ENCODE measurements around the gene MED27. TPM values are rescaled to one million over a fixed set of nuclear protein-coding genes. Genes with fewer than 3 reads are reported as not detected.

The MED27 gene
- polyA plus RNA-seq, 1 experiment, result 36.9 TPM

DNA sequence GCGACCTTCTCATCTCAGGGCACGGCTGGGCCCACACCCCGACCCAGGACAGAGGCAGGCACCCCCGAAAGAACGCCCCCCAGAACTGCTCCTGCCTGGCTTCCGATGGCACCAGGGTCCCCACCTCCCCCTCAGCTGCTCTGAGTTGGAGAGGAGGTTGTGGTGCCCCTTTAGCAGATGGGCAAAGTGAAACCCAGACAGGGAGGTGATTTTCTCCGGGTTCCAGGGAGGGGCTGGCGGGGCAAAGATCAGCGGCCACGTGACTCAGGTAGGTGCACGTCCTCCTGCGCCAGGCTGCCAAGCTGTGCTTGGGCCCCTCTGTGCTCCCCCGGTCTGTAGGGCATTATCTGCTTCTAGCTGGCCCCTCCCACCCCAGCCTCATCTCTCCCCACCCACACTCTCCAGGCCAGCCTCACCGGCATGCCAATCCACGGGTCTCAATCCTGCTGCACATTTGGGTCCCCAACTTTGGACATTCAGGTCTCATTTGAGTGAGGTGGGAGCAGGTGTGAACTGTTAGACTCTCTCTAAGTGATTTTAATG is 254.6 kb downstream of the MED27 start:
- Histone ChIP-seq H3K27me3 (ENCODE audit: control insufficient read depth, insufficient read depth, low read length) (peaks cover 31% of the 10 kb centered on the region), H3K4me3 (ENCODE audit: low read depth, low read length) (no peak overlapping the region), H3K36me3 (ENCODE audit: control insufficient read depth, insufficient read depth, low read length) (no peaks in the 10 kb centered on the region)
- CTCF ChIA-PET, result no interaction called here
- no peak for DNase-seq (ENCODE audit: low read depth)
- no peak for TF ChIP-seq CTCF (IDR thresholded peaks at IDR 0.05; ENCODE audit: insufficient read depth, low read depth, low read length)
- POLR2A ChIA-PET, result no interaction called here

DNA sequence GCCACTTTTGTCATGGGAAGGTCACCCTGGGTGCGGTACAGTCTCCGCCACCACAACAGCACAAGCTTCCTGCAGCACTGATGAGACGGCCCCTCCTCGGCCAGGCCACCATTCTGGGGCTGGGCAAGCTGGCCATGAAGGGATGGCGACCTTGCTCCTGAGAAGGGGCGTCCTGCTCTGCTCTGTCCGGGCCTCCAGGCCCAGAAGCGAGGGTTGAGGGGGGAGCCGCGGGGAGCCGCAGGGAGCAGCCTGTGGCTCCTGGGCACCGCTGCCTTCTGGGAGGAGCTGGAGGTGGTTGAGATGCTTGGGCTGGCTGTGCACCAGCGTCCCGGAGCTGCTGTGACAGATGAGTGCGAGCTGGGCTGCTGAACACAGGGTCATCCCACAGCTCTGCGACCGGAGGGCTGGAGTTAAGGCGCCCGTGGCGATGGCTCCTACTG is 255.5 kb downstream of the MED27 start:
- CTCF ChIA-PET, result no interaction called here
- TF ChIP-seq CTCF (IDR thresholded peaks at IDR 0.05; ENCODE audit: insufficient read depth, low read depth, low read length), result no peak
- Histone ChIP-seq H3K4me3 (ENCODE audit: low read depth, low read length) (no peak overlapping the region), H3K27me3 (ENCODE audit: control insufficient read depth, insufficient read depth, low read length) (peaks cover 32% of the 10 kb centered on the region), H3K36me3 (ENCODE audit: control insufficient read depth, insufficient read depth, low read length) (no peaks in the 10 kb centered on the region)
- POLR2A ChIA-PET, result no interaction called here
- DNase-seq (ENCODE audit: low read depth), result no peak

DNA sequence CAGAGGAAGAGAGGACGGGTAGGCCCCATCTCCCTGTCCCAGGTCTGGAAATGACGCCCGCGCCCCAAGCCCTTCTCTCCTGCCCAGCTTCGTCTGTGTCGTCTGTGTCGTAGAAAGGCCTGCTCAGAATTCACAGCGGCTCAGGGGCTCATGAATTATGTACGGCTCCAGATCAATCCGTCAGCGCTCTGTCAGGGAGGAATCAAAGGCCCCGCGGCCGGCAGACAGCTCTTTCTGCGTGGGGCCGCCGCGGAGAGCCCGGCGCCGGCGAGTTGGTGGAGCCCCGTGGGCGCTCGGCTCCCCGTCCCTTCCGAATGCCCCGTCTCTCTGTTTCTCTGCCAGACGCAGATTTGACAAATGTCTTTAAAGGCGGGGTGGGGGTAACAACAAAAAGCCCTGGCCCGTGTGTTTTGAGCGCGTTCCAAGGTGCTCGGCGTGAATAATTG is 255.9 kb downstream of the MED27 start:
- POLR2A ChIA-PET, result no interaction called here
- CTCF ChIA-PET, result no interaction called here
- DNase-seq (ENCODE audit: low read depth), result no peak
- no peak for TF ChIP-seq CTCF (IDR thresholded peaks at IDR 0.05; ENCODE audit: insufficient read depth, low read depth, low read length)
- no peak overlapping the region for H3K4me3 ChIP-seq (ENCODE audit: low read depth, low read length)
- H3K36me3 ChIP-seq (ENCODE audit: control insufficient read depth, insufficient read depth, low read length), result no peaks in the 10 kb centered on the region
- H3K27me3 ChIP-seq (ENCODE audit: control insufficient read depth, insufficient read depth, low read length), result peaks cover 33% of the 10 kb centered on the region

DNA sequence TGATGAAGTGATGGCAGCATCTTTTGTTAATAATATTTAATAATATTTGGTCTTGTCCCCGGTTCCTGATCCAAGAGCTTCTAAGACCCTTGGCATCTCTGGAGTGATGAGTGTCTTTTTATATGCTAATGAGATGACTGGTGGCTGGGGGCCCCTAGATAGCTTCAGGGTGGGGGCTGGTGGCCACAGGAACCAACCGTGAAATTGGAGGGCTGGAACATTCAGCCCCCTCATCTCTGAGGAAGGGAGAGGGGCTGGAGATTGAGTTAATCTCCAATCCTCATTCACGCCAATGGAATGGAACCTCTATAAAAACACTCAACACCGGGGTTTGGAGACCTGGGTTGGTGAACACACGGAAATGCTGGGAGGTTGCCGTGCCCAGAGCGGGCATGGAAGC is 261.6 kb downstream of the MED27 start:
- CTCF ChIA-PET, result interaction anchor here (1.7 kb wide), 1 partner anchor 8 kb away, joined by 5 read pairs; no protein-coding TSS in a partner anchor
- POLR2A ChIA-PET, result no interaction called here
- DNase-seq (ENCODE audit: low read depth), result no peak
- Histone ChIP-seq H3K4me3 (ENCODE audit: low read depth, low read length) (no peak overlapping the region), H3K27me3 (ENCODE audit: control insufficient read depth, insufficient read depth, low read length) (peaks cover 22% of the 10 kb centered on the region), H3K36me3 (ENCODE audit: control insufficient read depth, insufficient read depth, low read length) (no peaks in the 10 kb centered on the region)
- no peak for TF ChIP-seq CTCF (IDR thresholded peaks at IDR 0.05; ENCODE audit: insufficient read depth, low read depth, low read length)

DNA sequence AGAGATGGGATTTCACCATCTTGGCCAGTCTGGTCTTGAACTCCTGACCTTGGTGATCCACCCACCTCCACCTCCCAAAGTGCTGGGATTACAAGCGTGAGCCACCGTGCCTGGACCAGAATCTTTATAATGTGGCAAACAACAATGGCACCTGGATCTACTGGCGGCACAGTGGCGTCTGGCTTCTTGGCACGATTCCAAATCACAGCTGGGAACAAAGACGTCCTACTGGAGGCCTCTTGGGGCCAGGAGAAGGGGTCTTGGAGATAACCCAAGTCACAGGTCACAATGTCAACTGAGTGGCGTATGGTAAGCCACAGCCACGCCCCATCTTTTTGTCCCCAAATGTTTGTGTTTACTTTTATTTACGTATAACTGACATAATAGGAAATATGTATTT is 262.0 kb downstream of the MED27 start:
- TF ChIP-seq CTCF (IDR thresholded peaks at IDR 0.05; ENCODE audit: insufficient read depth, low read depth, low read length), result no peak
- ChIA-PET POLR2A (no interaction called here), CTCF (interaction anchor here (1.7 kb wide), 1 partner anchor 8 kb away, joined by 5 read pairs; no protein-coding TSS in a partner anchor)
- no peaks in the 10 kb centered on the region for H3K36me3 ChIP-seq (ENCODE audit: control insufficient read depth, insufficient read depth, low read length)
- no peak for DNase-seq (ENCODE audit: low read depth)
- H3K4me3 ChIP-seq (ENCODE audit: low read depth, low read length), result no peak overlapping the region
- H3K27me3 ChIP-seq (ENCODE audit: control insufficient read depth, insufficient read depth, low read length), result peaks cover 21% of the 10 kb centered on the region
